ENCODE results near the gene ADAMTS16. TPM values are rescaled to one million over a fixed set of nuclear protein-coding genes. Genes with fewer than 3 reads are reported as not detected.

Gene ADAMTS16
- total RNA-seq, 1 experiment from 2014 or later = 30.1 TPM

- DNase-seq (ENCODE audit: low spot score) (no peak), ATAC-seq (no peak)
- no peak for TF ChIP-seq ZSCAN18 (CRISPR knock-in tag; IDR thresholded peaks at IDR 0.05)
- no peak for TF ChIP-seq CDX4 (CRISPR knock-in tag; IDR thresholded peaks at IDR 0.05; ENCODE audit: borderline replicate concordance)
- TF ChIP-seq IRF2 (CRISPR knock-in tag; IDR thresholded peaks at IDR 0.05; ENCODE audit: borderline replicate concordance, low read depth) = no peak
- no peak for TF ChIP-seq ZNF263 (CRISPR knock-in tag; IDR thresholded peaks at IDR 0.05; ENCODE audit: low read depth)
- TF ChIP-seq USF2 (CRISPR knock-in tag; IDR thresholded peaks at IDR 0.05) = no peak
- TF ChIP-seq ZNF396 (CRISPR knock-in tag; IDR thresholded peaks at IDR 0.05; ENCODE audit: borderline replicate concordance) = no peak
- H3K4me3 Mint-ChIP-seq = no peak overlapping the region
- H3K4me1 Mint-ChIP-seq = peaks cover 46% of the 10 kb centered on the region
- H3K9me3 Mint-ChIP-seq = peaks cover 10% of the 10 kb centered on the region
- CTCF ChIA-PET = no interaction called here
- H3K27ac Mint-ChIP-seq = no peak overlapping the region
- peaks cover 20% of the 10 kb centered on the region for H3K36me3 Mint-ChIP-seq
- no peaks in the 10 kb centered on the region for H3K27me3 Mint-ChIP-seq (ENCODE audit: low read depth)
- POLR2A ChIA-PET = no interaction called here
These were observed 174.5 kb downstream of the ADAMTS16 start for GRCh38 chr5:5314626-5315025.

GRCh38 chr5:5315068-5315980 is 175.2 kb downstream of the ADAMTS16 start:
- ChIA-PET CTCF (no interaction called here), POLR2A (no interaction called here)
- Mint-ChIP-seq H3K27me3 (ENCODE audit: low read depth) (no peaks in the 10 kb centered on the region; the same call in 1 of the 2 replicates), H3K36me3 (peaks cover 20% of the 10 kb centered on the region), H3K27ac (0 out of 2 replicates have a peak overlapping the region, but pooled peaks have one; percentile 7), H3K9me3 (peaks cover 10% of the 10 kb centered on the region), H3K4me1 (peaks cover 53% of the 10 kb centered on the region), H3K4me3 (no peak overlapping the region)
- DNase-seq (ENCODE audit: low spot score) (no peak), ATAC-seq (no peak)
- no peak for TF ChIP-seq FOXP4 (CRISPR knock-in tag; IDR thresholded peaks at IDR 0.05)
- TF ChIP-seq ZNF416 (CRISPR knock-in tag; IDR thresholded peaks at IDR 0.05) = no peak
- TF ChIP-seq SP1 (CRISPR knock-in tag; conservative IDR thresholded peaks at IDR 0.05) = no peak
- TF ChIP-seq RELA (CRISPR knock-in tag; IDR thresholded peaks at IDR 0.05; ENCODE audit: borderline replicate concordance) = no peak
- no peak for TF ChIP-seq MXD4 (CRISPR knock-in tag; IDR thresholded peaks at IDR 0.05; ENCODE audit: borderline replicate concordance)
- TF ChIP-seq ATF6 (CRISPR knock-in tag; IDR thresholded peaks at IDR 0.05) = no peak
- no peak for TF ChIP-seq NR2C2 (CRISPR knock-in tag; IDR thresholded peaks at IDR 0.05)
- TF ChIP-seq AR (CRISPR knock-in tag; IDR thresholded peaks at IDR 0.05) = no peak
- no peak for TF ChIP-seq MAX (CRISPR knock-in tag; IDR thresholded peaks at IDR 0.05)
- no peak for TF ChIP-seq TEAD1 (CRISPR knock-in tag; IDR thresholded peaks at IDR 0.05)
- TF ChIP-seq KAT7 (CRISPR knock-in tag; IDR thresholded peaks at IDR 0.05; ENCODE audit: borderline replicate concordance) = no peak
- no peak for TF ChIP-seq HMGXB4 (CRISPR knock-in tag; IDR thresholded peaks at IDR 0.05)

Measured in WTC11 (cell line).